GM23248 (cell line): Measurements from ENCODE around the gene CCDC92. TPM values are rescaled to one million over a fixed set of nuclear protein-coding genes. Genes with fewer than 3 reads are reported as not detected.

ENCODE experiments used
- DNase-seq: peaks from one replicate; pipeline ENCODE4 v3.0.0-alpha.2; 2015
- H2AFZ ChIP-seq: fragments of 200-600 bp; sonication (generic); 2 replicates; pipeline ENCODE4 v1.6.1; 2016; ENCODE audit warnings: antibody characterized with exemption
- H3F3A ChIP-seq: fragments of 200-600 bp; sonication (generic); 2 replicates; pipeline ENCODE4 v1.6.1; 2016; ENCODE audit warnings: mild to moderate bottlenecking, antibody characterized with exemption, mixed run types; ENCODE audit not compliant: insufficient read depth
- H3K27ac ChIP-seq: fragments of 200-600 bp; sonication (generic); 2 replicates; pipeline ENCODE4 v1.5.1; 2016; ENCODE audit warnings: mild to moderate bottlenecking
- H3K27me3 ChIP-seq: fragments of 200-600 bp; sonication (generic); replicated peaks from 2 replicates; pipeline ENCODE4 v1.6.1; 2016; ENCODE audit warnings: mild to moderate bottlenecking; ENCODE audit not compliant: insufficient read depth
- H3K36me3 ChIP-seq: fragments of 200-600 bp; sonication (generic); 2 replicates; pipeline ENCODE4 v1.6.1; 2016; ENCODE audit warnings: low read depth, mild to moderate bottlenecking
- H3K4me1 ChIP-seq: fragments of 200-600 bp; sonication (generic); 2 replicates; pipeline ENCODE4 v1.6.1; 2016; ENCODE audit warnings: mild to moderate bottlenecking; ENCODE audit not compliant: insufficient read depth
- H3K4me2 ChIP-seq: fragments of 200-600 bp; sonication (generic); one replicate; pipeline ENCODE4 v1.6.1; 2016; ENCODE audit warnings: mild to moderate bottlenecking; ENCODE audit not compliant: unreplicated experiment
- H3K4me3 ChIP-seq: fragments of 200-600 bp; sonication (generic); 2 replicates; pipeline ENCODE4 v1.5.1; 2016; ENCODE audit warnings: mild to moderate bottlenecking
- H3K79me2 ChIP-seq: fragments of 200-600 bp; sonication (generic); 2 replicates; pipeline ENCODE4 v1.6.1; 2016; ENCODE audit warnings: mild to moderate bottlenecking; ENCODE audit not compliant: insufficient read depth
- H3K9ac ChIP-seq: fragments of 200-600 bp; sonication (generic); 2 replicates; pipeline ENCODE4 v1.6.1; 2016; ENCODE audit warnings: mild to moderate bottlenecking
- H3K9me2 ChIP-seq: fragments of 200-600 bp; sonication (generic); 2 replicates; pipeline ENCODE4 v1.6.1; 2016; ENCODE audit warnings: mixed run types, mild to moderate bottlenecking, moderate library complexity; ENCODE audit not compliant: insufficient read depth
- H3K9me3 ChIP-seq: fragments of 200-600 bp; sonication (generic); one replicate; pipeline ENCODE4 v1.6.1; 2017; ENCODE audit warnings: low read depth
- H4K20me1 ChIP-seq: fragments of 200-600 bp; sonication (generic); 2 replicates; pipeline ENCODE4 v1.6.0; 2016; ENCODE audit not compliant: insufficient read depth
- EZH2 ChIP-seq: fragments of 200-600 bp; sonication (generic); IDR thresholded peaks from 2 replicates; pipeline ENCODE4 v1.6.1; 2018; ENCODE audit warnings: antibody characterized with exemption, mild to moderate bottlenecking; ENCODE audit not compliant: insufficient read depth, poor library complexity, severe bottlenecking
- EZH2phosphoT487 ChIP-seq: fragments of 200-600 bp; sonication (generic); IDR thresholded peaks from 2 replicates; pipeline ENCODE4 v1.6.1; 2018; ENCODE audit warnings: antibody characterized with exemption, moderate library complexity, mild to moderate bottlenecking, low read depth; ENCODE audit not compliant: insufficient read depth
- WGBS, 2 experiments: methylation state at CpG; one replicate each; pipeline ENCODE4 v1.1.6; 2015 to 2017; ENCODE audit warnings: low lambda C conversion rate in 2 of 2, low coverage in 1 of 2; ENCODE audit errors: missing lambda C conversion rate in 2 of 2; 5-methylcytosine and 5-hydroxymethylcytosine counted together
- in situ Hi-C: fragments of 300-500 bp; cut with MboI; formaldehyde crosslinking; loops from 2 replicates; pipeline ENCODE4 v1.15.0; 2020
- polyA plus RNA-seq: library from polyadenylated mRNA; unstranded; fragments of >200 nt; fragmentation: Nextera tagmentation; extraction: Ambion mirVana; gene quantifications from 2 replicates; pipeline ENCODE4 v1.2.1, GENCODE V29; 2016
- total RNA-seq: library from RNA; depleted of rRNA; stranded (reverse); fragments of >200 nt; shearing (Covaris generic); gene quantifications from 2 replicates; pipeline ENCODE4 v1.2.3, GENCODE V29; 2014

Gene CCDC92
- total and polyA plus RNA-seq, 2 experiments from 2014 or later: 20.3 to 49.5 TPM

- Histone ChIP-seq H3K27me3 (no peaks in the 10 kb centered on the region), H3K27ac (no peak overlapping the region), H3K4me2 (no peak overlapping the region), H2AFZ (no peak overlapping the region), H3K4me3 (no peak overlapping the region), H3K4me1 (peaks cover 5% of the 10 kb centered on the region), H3K36me3 (peaks cover 11% of the 10 kb centered on the region), H3K9me3 (no peaks in the 10 kb centered on the region), H3K9ac (no peak overlapping the region), H3K79me2 (no peaks in the 10 kb centered on the region), H4K20me1 (no peaks in the 10 kb centered on the region), H3K9me2 (no peaks in the 10 kb centered on the region), H3F3A (no peaks in the 10 kb centered on the region)
- in situ Hi-C loops: no loop called here
- DNase-seq: no peak
- 96 to 97% methylated on average over 7 of the region's 7 CpGs for WGBS, 2 experiments
- TF ChIP-seq EZH2: no peak
- TF ChIP-seq EZH2phosphoT487: no peak
These were observed 40.4 kb upstream of the CCDC92 start for GRCh38 chr12:124013073-124013472.

DNA sequence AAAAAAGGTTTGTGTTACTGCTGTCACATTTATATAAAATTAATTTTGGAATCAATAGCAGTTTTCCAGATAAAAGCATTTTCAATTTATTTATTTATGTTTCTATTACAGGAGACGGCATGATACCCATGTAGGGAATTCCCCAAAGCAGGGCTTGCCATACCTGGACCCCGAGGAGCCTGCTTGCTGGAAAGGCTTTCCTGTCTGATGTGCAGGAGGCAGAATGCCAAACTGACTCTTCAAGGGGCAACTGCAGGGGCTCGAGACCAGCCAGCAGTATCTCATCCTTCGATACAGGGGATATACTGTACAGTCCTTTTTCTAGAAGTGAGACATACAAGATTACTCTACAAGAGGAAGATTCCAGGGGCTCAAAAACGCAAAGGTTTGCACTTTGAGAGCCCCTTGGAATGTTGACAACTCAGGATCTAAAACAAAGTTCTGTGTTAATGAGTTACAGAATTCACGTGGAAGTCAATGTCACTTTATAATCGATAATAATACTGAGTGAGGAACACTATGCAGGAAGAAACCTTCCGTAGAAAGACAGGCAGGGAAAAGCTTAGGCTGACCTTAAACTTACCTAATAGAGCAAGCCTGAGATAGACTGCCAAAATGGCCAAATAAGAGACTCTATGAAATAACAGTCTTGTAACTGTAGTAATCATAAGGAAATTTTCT lies 38.9 kb upstream of the CCDC92 start:
- no peak overlapping the region for H3K27ac ChIP-seq
- H3K4me2 ChIP-seq: no peak overlapping the region
- no peak overlapping the region for H2AFZ ChIP-seq
- DNase-seq: no peak
- H3F3A ChIP-seq: no peaks in the 10 kb centered on the region
- H3K9me3 ChIP-seq: no peaks in the 10 kb centered on the region
- H3K9me2 ChIP-seq: no peaks in the 10 kb centered on the region
- H3K9ac ChIP-seq: no peak overlapping the region
- H3K79me2 ChIP-seq: no peaks in the 10 kb centered on the region
- H3K27me3 ChIP-seq: no peaks in the 10 kb centered on the region
- WGBS, 2 experiments: 76 to 80% methylated on average over 8 of the region's 8 CpGs
- no peaks in the 10 kb centered on the region for H4K20me1 ChIP-seq
- H3K4me1 ChIP-seq: peaks cover 12% of the 10 kb centered on the region
- in situ Hi-C loops: no loop called here
- H3K4me3 ChIP-seq: no peak overlapping the region
- H3K36me3 ChIP-seq: peaks cover 11% of the 10 kb centered on the region
- TF ChIP-seq EZH2phosphoT487 (no peak), EZH2 (no peak)

GRCh38 chr12:124010687-124011086 lies 38.1 kb upstream of the CCDC92 start:
- Histone ChIP-seq H3F3A (no peaks in the 10 kb centered on the region), H3K27me3 (no peaks in the 10 kb centered on the region), H2AFZ (no peak overlapping the region), H3K79me2 (no peaks in the 10 kb centered on the region), H3K4me2 (no peak overlapping the region), H3K4me1 (peaks cover 12% of the 10 kb centered on the region), H3K27ac (no peak overlapping the region), H3K36me3 (peaks cover 11% of the 10 kb centered on the region), H3K9me3 (no peaks in the 10 kb centered on the region), H3K4me3 (no peak overlapping the region), H4K20me1 (no peaks in the 10 kb centered on the region), H3K9me2 (no peaks in the 10 kb centered on the region), H3K9ac (no peak overlapping the region)
- in situ Hi-C loops: no loop called here
- no peak for DNase-seq
- no peak for TF ChIP-seq EZH2
- TF ChIP-seq EZH2phosphoT487: no peak
- WGBS, 2 experiments: 94 to 97% methylated on average over 3 of the region's 3 CpGs

DNA sequence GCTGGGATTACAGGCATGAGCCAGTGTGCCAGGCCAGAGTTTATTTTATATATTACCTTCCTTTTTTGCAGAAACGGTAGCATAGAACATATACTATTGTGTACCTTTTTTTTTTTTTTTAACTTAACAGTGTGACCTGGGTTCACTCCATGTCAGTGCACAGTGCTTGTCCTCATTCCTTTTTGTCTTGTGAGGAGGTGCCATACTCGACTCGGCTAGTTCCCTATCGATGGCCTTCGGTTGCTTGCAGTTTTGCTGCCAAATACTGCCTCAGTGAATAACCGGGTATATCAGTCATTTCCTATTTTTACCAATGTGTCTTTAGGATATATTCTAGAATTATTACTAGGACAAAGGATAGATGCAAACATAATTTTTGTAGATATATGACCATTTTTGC lies 37.1 kb upstream of the CCDC92 start:
- Histone ChIP-seq H3K27me3 (no peaks in the 10 kb centered on the region), H4K20me1 (no peaks in the 10 kb centered on the region), H3K4me2 (no peak overlapping the region), H3K4me1 (peaks cover 12% of the 10 kb centered on the region), H3F3A (no peaks in the 10 kb centered on the region), H3K4me3 (no peak overlapping the region), H3K9me2 (no peaks in the 10 kb centered on the region), H3K9me3 (no peaks in the 10 kb centered on the region), H3K79me2 (no peaks in the 10 kb centered on the region), H2AFZ (no peak overlapping the region), H3K9ac (no peak overlapping the region), H3K36me3 (peaks cover 11% of the 10 kb centered on the region), H3K27ac (no peak overlapping the region)
- DNase-seq: no peak
- in situ Hi-C loops: no loop called here
- 97 to 98% methylated on average over 6 of the region's 6 CpGs for WGBS, 2 experiments
- TF ChIP-seq EZH2 (no peak), EZH2phosphoT487 (no peak)

DNA sequence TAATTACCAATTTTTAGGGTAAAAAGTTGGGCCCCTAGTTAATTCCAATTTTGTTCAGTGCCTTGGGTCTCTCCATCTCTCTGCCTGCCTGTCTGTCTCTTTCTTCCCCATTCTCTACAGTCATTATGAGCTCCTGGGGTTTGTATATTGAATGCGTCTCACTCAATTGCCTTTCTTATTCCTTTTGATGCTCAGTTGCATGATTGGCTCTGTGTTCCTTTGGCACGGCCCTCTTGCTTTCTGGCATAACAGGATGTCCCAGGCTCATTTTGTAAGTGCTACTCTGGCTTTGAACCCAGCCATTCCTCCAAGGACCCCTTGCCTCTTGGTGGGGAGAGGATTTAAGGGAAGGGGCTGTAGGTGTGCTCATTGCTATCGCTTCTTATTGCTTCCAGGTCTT lies 36.0 kb upstream of the CCDC92 start:
- Histone ChIP-seq H3K4me3 (no peak overlapping the region), H3K9me2 (no peaks in the 10 kb centered on the region), H3K27me3 (no peaks in the 10 kb centered on the region), H3K9me3 (no peaks in the 10 kb centered on the region), H3K4me2 (no peak overlapping the region), H3K36me3 (peaks cover 11% of the 10 kb centered on the region), H2AFZ (no peak overlapping the region), H3K9ac (no peak overlapping the region), H3K27ac (no peak overlapping the region), H3K79me2 (0 out of 2 replicates have a peak, but pooled peaks cover 8% of the 10 kb centered on the region), H3F3A (no peaks in the 10 kb centered on the region), H4K20me1 (no peaks in the 10 kb centered on the region), H3K4me1 (peaks cover 12% of the 10 kb centered on the region)
- TF ChIP-seq EZH2phosphoT487: no peak
- no peak for TF ChIP-seq EZH2
- in situ Hi-C loops: no loop called here
- 76% methylated on average over 3 of the region's 3 CpGs for WGBS, 2 experiments
- no peak for DNase-seq
